Ammon's horn (tissue), 1 donor: ENCODE measurements around the gene INTS6L.
"Not testable (repeated sequence)": the region's sequence is repeated elsewhere in the genome, so short reads cannot be mapped to it uniquely, and the experiment has no call there.

Source experiments
- DNase-seq: peaks from one replicate; pipeline ENCODE4 v3.0.0-alpha.2; 2016; ENCODE audit warnings: low spot score

Gene INTS6L

DNA sequence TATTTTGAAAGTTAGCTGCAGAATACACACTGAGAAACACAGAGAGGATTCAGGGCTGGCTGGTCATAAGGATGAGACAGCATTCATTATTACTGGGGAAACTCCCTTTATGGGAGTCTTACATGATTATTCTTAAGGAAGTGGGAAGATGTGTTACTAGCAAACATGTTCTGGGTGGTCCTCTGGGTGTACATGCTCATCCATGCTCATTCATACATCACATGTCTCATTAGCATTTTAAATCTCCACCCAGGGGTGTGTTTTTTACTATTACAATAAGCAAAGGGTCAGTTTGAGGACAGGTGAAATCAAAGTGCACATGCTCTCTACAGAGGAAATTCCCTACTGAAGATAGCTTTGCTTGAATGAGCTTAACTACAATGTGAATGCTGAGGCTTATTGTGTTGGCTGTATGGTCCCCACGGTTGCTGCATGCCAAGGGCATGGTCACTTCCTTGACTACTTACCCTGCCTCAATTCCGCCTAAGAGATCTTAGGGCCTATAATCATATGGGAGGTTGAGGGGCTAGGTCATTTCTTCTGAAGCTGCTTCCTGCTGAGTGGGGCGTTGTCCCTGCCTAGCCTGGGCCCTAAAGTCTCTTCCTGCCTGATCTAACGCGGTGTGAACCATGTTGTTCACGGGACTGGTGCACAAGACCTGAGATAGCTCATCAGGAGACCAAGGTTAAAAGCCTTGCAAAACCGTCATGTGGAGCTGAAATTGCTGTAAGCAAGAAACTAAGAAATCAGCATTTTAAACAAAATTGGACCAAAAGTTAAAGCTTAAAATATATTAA lies 104.1 kb downstream of the INTS6L start:
- DNase-seq = not testable (repeated sequence)

DNA sequence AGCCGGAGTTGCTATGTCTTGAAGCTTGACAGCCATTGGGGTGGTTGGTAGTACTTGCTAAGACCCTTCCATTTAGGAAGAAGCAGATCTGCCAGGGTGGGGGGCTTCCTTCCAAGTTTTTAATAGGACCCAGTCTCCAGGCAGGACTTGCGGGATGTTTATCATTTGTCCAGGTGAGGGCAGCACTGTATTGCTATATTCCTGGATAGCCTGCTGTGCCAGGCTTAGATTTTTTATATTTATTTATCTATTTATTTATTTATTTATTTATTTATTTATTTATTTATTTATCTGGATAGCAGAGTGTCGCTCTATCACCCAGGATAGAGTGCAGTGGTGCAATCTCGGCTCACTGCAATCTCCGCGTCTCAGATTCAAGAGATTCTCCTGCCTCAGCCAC lies 105.5 kb downstream of the INTS6L start:
- no peak for DNase-seq

DNA sequence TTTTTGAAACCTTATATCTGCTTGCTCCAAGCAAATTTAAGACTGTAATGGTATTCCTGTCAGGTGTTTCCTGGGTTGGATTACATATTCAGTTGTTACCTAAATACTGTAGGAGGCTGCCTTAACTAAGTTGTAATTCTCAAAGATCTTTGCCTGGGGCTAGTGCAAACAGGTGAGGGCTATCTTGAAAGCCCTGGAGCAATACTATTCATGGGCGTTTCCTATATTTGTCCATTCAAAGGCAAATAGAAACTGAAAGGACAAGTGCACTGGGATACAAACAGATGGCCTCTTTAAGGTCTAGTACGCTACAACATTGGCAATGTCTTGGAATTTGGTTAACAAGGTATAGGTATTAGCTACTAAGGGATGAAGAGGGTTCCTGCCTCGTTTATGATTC lies 108.9 kb downstream of the INTS6L start:
- DNase-seq = no peak
